NCI-H2171 (cell line): ENCODE results near the gene YPEL2.
"Not testable (repeated sequence)": the region's sequence is repeated elsewhere in the genome, so short reads cannot be mapped to it uniquely, and the experiment has no call there.

Experiments
- DNase-seq: peaks from one replicate; lab custom pipeline; 2025; lab: John Stamatoyannopoulos, UW

Gene YPEL2

GRCh38 chr17:59406808-59407381, 75.4 kb downstream of the YPEL2 start:
- DNase-seq, result peak; percentile 88

- DNase-seq, result no peak
Measured at GRCh38 chr17:59409336-59410048, 78.0 kb downstream of the YPEL2 start.

GRCh38 chr17:59410049-59410437, 78.6 kb downstream of the YPEL2 start:
- DNase-seq, result no peak

- DNase-seq, result not testable (repeated sequence)
Measured at GRCh38 chr17:59412431-59412830, 81.0 kb downstream of the YPEL2 start.

- no peak for DNase-seq
Measured at GRCh38 chr17:59413014-59413766, 81.7 kb downstream of the YPEL2 start.

GRCh38 chr17:59415397-59415796, 83.9 kb downstream of the YPEL2 start:
- no peak for DNase-seq

- no peak for DNase-seq
Measured at GRCh38 chr17:59416184-59416583, 84.7 kb downstream of the YPEL2 start.

GRCh38 chr17:59417452-59417851, 86.0 kb downstream of the YPEL2 start:
- DNase-seq, result no peak

- no peak for DNase-seq
Measured at GRCh38 chr17:59418732-59419166, 87.3 kb downstream of the YPEL2 start.

- no peak for DNase-seq
Measured at GRCh38 chr17:59420901-59421300, 89.4 kb downstream of the YPEL2 start.

GRCh38 chr17:59421722-59422121, 90.3 kb downstream of the YPEL2 start:
- no peak for DNase-seq

- no peak for DNase-seq
Measured at GRCh38 chr17:59423137-59423724, 91.8 kb downstream of the YPEL2 start.

GRCh38 chr17:59423903-59424302, 92.4 kb downstream of the YPEL2 start:
- no peak for DNase-seq

GRCh38 chr17:59424331-59424730, 92.9 kb downstream of the YPEL2 start:
- DNase-seq, result no peak

GRCh38 chr17:59425085-59425931, 93.9 kb downstream of the YPEL2 start:
- DNase-seq, result no peak

GRCh38 chr17:59426031-59426430, 94.6 kb downstream of the YPEL2 start:
- DNase-seq, result no peak

GRCh38 chr17:59427425-59427921, 96.0 kb downstream of the YPEL2 start:
- no peak for DNase-seq

GRCh38 chr17:59427996-59428395, 96.5 kb downstream of the YPEL2 start:
- no peak for DNase-seq

- no peak for DNase-seq
Measured at GRCh38 chr17:59428916-59429485, 97.5 kb downstream of the YPEL2 start.

GRCh38 chr17:59431601-59432000, 100.1 kb downstream of the YPEL2 start:
- DNase-seq, result no peak

GRCh38 chr17:59432657-59433056, 101.2 kb downstream of the YPEL2 start:
- DNase-seq, result no peak
